Astrocyte (in vitro differentiated cells and primary cell): ENCODE results near the gene CCDC116. TPM values are rescaled to one million over a fixed set of nuclear protein-coding genes. Genes with fewer than 3 reads are reported as not detected.
A peak's percentile ranks its signal among the peaks of the same experiment; 100 is the strongest.

Source experiments
- DNase-seq: peaks from one replicate; pipeline ENCODE4 v3.0.0-alpha.2; 2010; ENCODE audit warnings: low read depth
- FAIRE-seq: peaks from 2 replicates; lab custom pipeline; 2011; peaks lifted over from hg19 to GRCh38; lab: Jason Lieb, UNC
- H2AFZ ChIP-seq: 2 replicates; pipeline ENCODE4 v1.6.0; 2012; ENCODE audit warnings: low read depth, low read length, inconsistent platforms
- H3K27ac ChIP-seq: 2 replicates; pipeline ENCODE4 v1.5.1; 2011; ENCODE audit warnings: low read depth, low read length, inconsistent platforms
- H3K27me3 ChIP-seq: 2 replicates; pipeline ENCODE4 v1.6.0; 2011; ENCODE audit warnings: low read length, inconsistent platforms; ENCODE audit not compliant: insufficient read depth
- H3K36me3 ChIP-seq: 2 replicates; pipeline ENCODE4 v1.5.1; 2011; ENCODE audit warnings: low read length, inconsistent platforms; ENCODE audit not compliant: insufficient read depth
- H3K4me1 ChIP-seq: 2 replicates; pipeline ENCODE4 v1.5.1; 2011; ENCODE audit warnings: low read length, inconsistent platforms; ENCODE audit not compliant: insufficient read depth
- H3K4me2 ChIP-seq: 2 replicates; pipeline ENCODE4 v1.6.0; 2012; ENCODE audit warnings: low read length, inconsistent platforms
- H3K4me3 ChIP-seq: 2 replicates; pipeline ENCODE4 v1.5.1; 2011; ENCODE audit warnings: low read depth, mild to moderate bottlenecking, low read length, inconsistent platforms; ENCODE audit not compliant: insufficient read depth
- H3K79me2 ChIP-seq: 2 replicates; pipeline ENCODE4 v1.6.0; 2012; ENCODE audit warnings: mild to moderate bottlenecking, low read length, inconsistent platforms; ENCODE audit not compliant: insufficient read depth
- H3K9ac ChIP-seq: 2 replicates; pipeline ENCODE4 v1.6.0; 2012; ENCODE audit warnings: mild to moderate bottlenecking, low read length, inconsistent platforms
- H3K9me3 ChIP-seq: 2 replicates; pipeline ENCODE4 v1.5.1; 2012; ENCODE audit warnings: low read depth, mild to moderate bottlenecking, low read length, inconsistent platforms; ENCODE audit not compliant: insufficient read depth
- H4K20me1 ChIP-seq: 2 replicates; pipeline ENCODE4 v1.6.0; 2012; ENCODE audit warnings: low read length, inconsistent platforms; ENCODE audit not compliant: insufficient read depth
- H3K27ac Mint-ChIP-seq: one replicate; pipeline ENCODE4 v1.8.0; 2021; ENCODE audit warnings: mild to moderate bottlenecking, mixed read lengths; ENCODE audit not compliant: unreplicated experiment
- H3K27me3 Mint-ChIP-seq: one replicate; pipeline ENCODE4 v1.8.0; 2021; ENCODE audit warnings: low read depth, mixed read lengths; ENCODE audit not compliant: unreplicated experiment
- H3K36me3 Mint-ChIP-seq: one replicate; pipeline ENCODE4 v1.8.0; 2021; ENCODE audit warnings: low read depth, mixed read lengths; ENCODE audit not compliant: unreplicated experiment
- H3K4me1 Mint-ChIP-seq: one replicate; pipeline ENCODE4 v1.8.0; 2021; ENCODE audit warnings: low read depth, mixed read lengths; ENCODE audit not compliant: unreplicated experiment
- H3K4me3 Mint-ChIP-seq: one replicate; pipeline ENCODE4 v1.8.0; 2021; ENCODE audit warnings: mild to moderate bottlenecking, moderate library complexity, mixed read lengths; ENCODE audit not compliant: unreplicated experiment
- H3K9me3 Mint-ChIP-seq: one replicate; pipeline ENCODE4 v1.8.0; 2021; ENCODE audit warnings: mild to moderate bottlenecking, mixed read lengths; ENCODE audit not compliant: unreplicated experiment
- CTCF ChIP-seq: IDR thresholded peaks from 2 replicates; pipeline ENCODE4 v1.5.1; 2011; ENCODE audit warnings: low read depth, mild to moderate bottlenecking, inconsistent platforms, low read length, moderate library complexity; ENCODE audit not compliant: insufficient read depth
- EZH2 ChIP-seq: IDR thresholded peaks from 2 replicates; pipeline ENCODE4 v1.6.1; 2012; ENCODE audit warnings: mild to moderate bottlenecking, low read length, inconsistent platforms; ENCODE audit not compliant: insufficient read depth
- total RNA-seq: library from RNA; stranded (reverse); gene quantifications from 2 replicates; pipeline ENCODE4 v1.2.1, GENCODE V29; 2021

Gene CCDC116
- total RNA-seq, 1 donor from 2014 or later: 0.11 TPM

- no peaks in the 10 kb centered on the region for H3K27me3 Mint-ChIP-seq
- no peak overlapping the region for H3K27ac Mint-ChIP-seq
- Histone ChIP-seq H3K4me3 (no peak overlapping the region), H2AFZ (no peak overlapping the region), H3K4me1 (no peaks in the 10 kb centered on the region), H3K79me2 (peaks cover 99% of the 10 kb centered on the region), H4K20me1 (peaks cover 94% of the 10 kb centered on the region), H3K27ac (no peak overlapping the region), H3K9me3 (no peaks in the 10 kb centered on the region), H3K36me3 (peaks cover 18% of the 10 kb centered on the region), H3K4me2 (no peak overlapping the region), H3K27me3 (no peaks in the 10 kb centered on the region), H3K9ac (no peak overlapping the region)
- no peak overlapping the region for H3K4me3 Mint-ChIP-seq
- TF ChIP-seq EZH2: no peak
- TF ChIP-seq CTCF: no peak
- peaks cover 15% of the 10 kb centered on the region for H3K36me3 Mint-ChIP-seq
- no peak for FAIRE-seq
- DNase-seq: no peak
- H3K9me3 Mint-ChIP-seq: no peaks in the 10 kb centered on the region
- peaks cover 10% of the 10 kb centered on the region for H3K4me1 Mint-ChIP-seq
These were observed 34.3 kb upstream of the CCDC116 start for GRCh38 chr22:21598302-21598701.

GRCh38 chr22:21599053-21599893, 33.3 kb upstream of the CCDC116 start:
- Mint-ChIP-seq H3K36me3 (peaks cover 12% of the 10 kb centered on the region), H3K4me3 (no peak overlapping the region), H3K9me3 (no peaks in the 10 kb centered on the region), H3K4me1 (peaks cover 10% of the 10 kb centered on the region), H3K27me3 (no peaks in the 10 kb centered on the region), H3K27ac (peak overlapping the region; percentile 28)
- H3K4me2 ChIP-seq: no peak overlapping the region
- no peak overlapping the region for H2AFZ ChIP-seq
- peaks cover 99% of the 10 kb centered on the region for H3K79me2 ChIP-seq
- no peaks in the 10 kb centered on the region for H3K27me3 ChIP-seq
- H3K4me3 ChIP-seq: no peak overlapping the region
- peaks cover 10% of the 10 kb centered on the region for H3K36me3 ChIP-seq
- H3K9me3 ChIP-seq: no peaks in the 10 kb centered on the region
- no peak overlapping the region for H3K27ac ChIP-seq
- H4K20me1 ChIP-seq: peaks cover 90% of the 10 kb centered on the region
- no peak for FAIRE-seq
- no peak overlapping the region for H3K9ac ChIP-seq
- no peaks in the 10 kb centered on the region for H3K4me1 ChIP-seq
- TF ChIP-seq EZH2 (no peak), CTCF (no peak)
- no peak for DNase-seq

GRCh38 chr22:21602579-21602978, 30.0 kb upstream of the CCDC116 start:
- Histone ChIP-seq H3K4me2 (no peak overlapping the region), H3K79me2 (peaks cover 99% of the 10 kb centered on the region), H3K9ac (no peak overlapping the region), H3K36me3 (no peaks in the 10 kb centered on the region), H2AFZ (no peak overlapping the region), H3K27ac (no peak overlapping the region), H3K9me3 (no peaks in the 10 kb centered on the region), H3K27me3 (no peaks in the 10 kb centered on the region), H3K4me1 (no peaks in the 10 kb centered on the region), H3K4me3 (no peak overlapping the region), H4K20me1 (peaks cover 91% of the 10 kb centered on the region)
- no peak for FAIRE-seq
- Mint-ChIP-seq H3K9me3 (no peaks in the 10 kb centered on the region), H3K4me3 (no peak overlapping the region), H3K27ac (no peak overlapping the region), H3K4me1 (peaks cover 8% of the 10 kb centered on the region), H3K27me3 (no peaks in the 10 kb centered on the region), H3K36me3 (no peaks in the 10 kb centered on the region)
- TF ChIP-seq CTCF (no peak), EZH2 (no peak)
- no peak for DNase-seq
